SHP77 (cell line): ENCODE data around the gene KIAA1217.

Source experiments
- DNase-seq, 2 experiments: peaks; one replicate each; lab custom pipeline; 2025; lab: John Stamatoyannopoulos, UW

The KIAA1217 gene

DNA sequence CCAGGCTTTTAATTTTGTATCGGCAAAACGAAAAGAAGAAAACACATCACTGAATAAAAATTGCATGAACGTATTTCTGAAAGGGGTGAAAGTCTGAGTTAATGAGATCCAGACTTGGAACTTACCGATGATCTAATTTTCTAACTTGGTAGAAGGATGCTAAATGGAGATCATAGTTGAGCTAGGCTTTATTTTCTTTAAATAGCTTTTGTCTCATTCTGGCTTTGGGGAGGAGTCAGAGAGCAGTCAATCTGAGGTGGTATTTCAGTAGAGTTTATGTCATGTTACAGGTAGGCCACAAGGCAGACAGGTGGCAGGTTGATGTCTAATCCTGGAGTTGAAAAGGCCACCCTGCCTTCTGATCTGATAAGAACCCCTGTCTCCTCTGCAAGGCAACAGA lies 161.9 kb downstream of the KIAA1217 start:
- DNase-seq = no peak

- DNase-seq = no peak
Observed at GRCh38 chr10:24371396-24371795, 162.5 kb downstream of the KIAA1217 start.

- no peak for DNase-seq
Observed at GRCh38 chr10:24374134-24374915, 165.4 kb downstream of the KIAA1217 start.

GRCh38 chr10:24375510-24375909 lies 166.6 kb downstream of the KIAA1217 start:
- no peak for DNase-seq

- no peak for DNase-seq
Observed at GRCh38 chr10:24376731-24377130, 167.8 kb downstream of the KIAA1217 start.

- DNase-seq = no peak
Observed at GRCh38 chr10:24378126-24378920, 169.4 kb downstream of the KIAA1217 start.

GRCh38 chr10:24381235-24382010 lies 172.5 kb downstream of the KIAA1217 start:
- DNase-seq = no peak

GRCh38 chr10:24382045-24382444 lies 173.1 kb downstream of the KIAA1217 start:
- peak in 1 of 2 experiments; percentile 2 for DNase-seq

GRCh38 chr10:24382596-24382978 lies 173.6 kb downstream of the KIAA1217 start:
- DNase-seq = no peak

- no peak for DNase-seq
Observed at GRCh38 chr10:24382979-24383663, 174.2 kb downstream of the KIAA1217 start.

DNA sequence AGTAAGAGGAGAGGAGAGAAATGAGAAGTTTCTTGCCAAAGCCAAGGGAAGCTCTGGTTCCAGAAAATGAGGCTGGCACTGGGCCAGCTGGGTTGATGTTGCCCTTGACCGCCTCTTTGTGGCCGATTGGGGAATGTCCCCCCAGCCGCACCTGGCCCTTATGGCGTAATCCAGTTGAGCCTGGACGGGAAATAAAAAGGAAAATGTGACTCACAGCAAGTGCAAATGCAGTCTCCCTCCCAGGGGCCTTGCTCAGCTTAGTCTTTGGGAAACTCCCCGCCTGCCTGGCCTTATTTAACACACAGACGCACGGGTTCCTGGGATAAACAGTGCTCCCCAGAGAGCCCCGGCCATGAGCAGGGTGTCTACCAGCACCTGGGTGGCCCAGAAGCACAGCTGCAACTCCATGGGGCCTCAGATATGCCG lies 174.8 kb downstream of the KIAA1217 start:
- peak; percentile 70 to 77 for DNase-seq

GRCh38 chr10:24384954-24385353 lies 176.0 kb downstream of the KIAA1217 start:
- DNase-seq = no peak

- no peak for DNase-seq
Observed at GRCh38 chr10:24385776-24386175, 176.8 kb downstream of the KIAA1217 start.

DNA sequence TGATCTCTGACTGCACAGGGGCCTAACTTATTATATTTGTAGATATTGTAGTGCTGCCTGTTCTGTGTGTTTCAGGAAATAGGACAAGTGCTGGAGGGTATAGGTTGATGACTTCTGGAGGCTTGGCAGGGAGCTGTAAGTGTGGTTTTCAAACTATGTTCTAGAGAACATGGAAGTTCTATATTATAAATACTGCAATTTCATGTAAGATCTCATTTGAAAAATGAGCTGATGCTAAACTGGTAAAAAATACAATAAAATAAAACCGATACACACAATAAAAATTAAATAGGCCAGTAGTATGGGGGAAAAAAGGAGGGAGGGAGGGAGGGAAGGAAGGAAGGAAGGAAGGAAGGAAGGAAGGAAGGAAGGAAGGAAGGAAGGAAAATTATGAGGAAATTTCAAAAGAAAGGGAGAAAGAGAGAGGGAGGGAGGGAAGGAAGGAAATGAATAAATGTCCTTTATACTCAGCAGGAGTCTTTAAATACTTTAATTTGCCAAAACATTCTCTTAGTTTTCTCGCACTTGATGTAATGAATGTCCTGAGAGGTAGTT lies 181.3 kb downstream of the KIAA1217 start:
- no peak for DNase-seq

- DNase-seq = no peak
Observed at GRCh38 chr10:24390746-24391145, 181.8 kb downstream of the KIAA1217 start.

DNA sequence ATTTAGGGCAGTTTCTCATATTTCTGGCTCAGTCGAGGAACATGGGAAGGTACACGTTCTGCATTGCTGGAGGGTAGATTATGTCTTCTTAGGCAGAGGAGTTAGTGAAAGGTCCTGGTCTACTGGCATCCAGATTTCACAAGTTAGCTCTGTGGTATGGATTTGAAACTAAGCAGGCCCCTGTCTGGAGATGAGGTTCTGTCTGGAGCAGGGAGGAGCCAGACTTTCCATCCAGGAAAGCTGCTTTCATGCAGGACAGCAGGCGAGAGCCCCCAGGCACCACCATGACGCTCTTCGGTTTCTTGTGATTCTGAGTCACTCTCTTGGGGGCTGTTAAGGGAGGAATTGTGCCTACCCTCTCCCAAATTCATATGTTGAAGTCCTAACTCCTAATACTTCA lies 184.3 kb downstream of the KIAA1217 start:
- no peak for DNase-seq

DNA sequence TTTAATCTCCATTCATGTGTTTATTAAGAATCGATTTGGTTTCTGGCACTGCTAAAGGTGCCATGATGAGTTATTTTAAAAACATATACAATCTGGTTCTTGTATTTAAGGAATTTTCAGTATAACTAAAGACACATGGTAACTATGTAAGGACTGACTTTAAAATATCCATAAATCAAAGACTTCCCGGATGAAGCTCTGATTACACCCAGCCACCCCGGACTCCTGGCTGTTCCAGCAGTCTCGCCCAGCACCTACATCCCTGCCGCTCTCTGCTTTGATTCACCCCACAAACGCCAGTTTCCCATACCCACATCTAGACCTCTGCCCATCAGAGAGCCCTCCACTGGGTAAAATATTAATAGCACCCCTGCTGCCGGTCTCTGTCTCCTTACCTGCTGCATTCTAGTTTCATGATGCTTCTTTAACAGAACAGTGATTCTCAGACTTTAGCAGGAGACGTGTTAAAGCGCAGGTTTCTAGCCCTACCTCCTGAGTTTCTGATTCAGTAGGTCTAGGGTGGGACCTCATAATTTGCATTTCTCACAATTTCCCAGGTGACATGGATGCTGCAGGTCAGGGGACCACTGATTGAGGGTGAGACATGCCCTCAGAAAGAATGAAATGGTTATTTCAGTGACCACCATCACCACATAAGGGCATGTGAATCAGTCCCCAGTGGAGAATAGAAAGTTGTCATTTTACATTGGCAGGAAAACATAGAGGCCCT lies 185.7 kb downstream of the KIAA1217 start:
- DNase-seq = no peak

DNA sequence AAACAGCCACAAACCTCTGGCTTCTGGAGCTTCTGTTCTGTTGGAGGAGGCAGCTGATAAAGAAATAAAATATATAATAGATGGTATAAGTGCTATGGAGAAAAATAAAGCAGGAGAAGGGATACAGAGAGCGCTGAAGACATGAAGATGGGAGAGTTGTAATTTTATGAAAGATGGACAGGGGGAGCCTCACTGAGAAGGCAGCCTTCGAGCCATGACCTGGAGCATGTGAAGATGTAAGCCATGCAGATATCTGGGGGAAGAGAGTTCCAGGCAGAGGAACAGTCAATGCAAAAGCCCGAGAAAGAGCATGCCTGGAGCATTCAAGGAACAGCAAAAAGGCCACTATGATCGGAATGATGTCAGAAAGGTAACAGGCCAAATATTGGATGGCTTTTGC lies 187.5 kb downstream of the KIAA1217 start:
- DNase-seq = no peak

- no peak for DNase-seq
Observed at GRCh38 chr10:24397662-24398061, 188.7 kb downstream of the KIAA1217 start.

- no peak for DNase-seq
Observed at GRCh38 chr10:24404567-24404966, 195.6 kb downstream of the KIAA1217 start.

DNA sequence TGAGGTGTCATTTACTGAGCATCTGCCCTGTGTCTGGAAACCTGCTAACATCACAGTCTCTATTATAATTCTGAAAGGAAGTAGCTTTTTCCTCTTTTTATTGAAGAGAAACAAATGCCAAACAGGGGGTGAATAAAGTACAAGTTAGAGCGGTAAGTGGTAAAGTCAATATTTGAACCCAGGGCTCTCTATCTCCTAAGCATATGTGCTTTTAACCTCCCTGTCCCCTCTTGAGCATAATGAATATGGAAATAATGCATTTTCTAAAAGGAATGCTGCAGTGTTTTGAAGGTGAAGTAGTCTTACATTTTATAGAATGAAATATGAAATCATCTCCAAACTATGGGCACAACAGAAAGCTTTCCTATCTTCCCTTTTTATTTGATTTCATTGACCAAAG lies 196.7 kb downstream of the KIAA1217 start:
- no peak for DNase-seq
